C4-2B (cell line): ENCODE results near the gene CNTROB.
A peak's percentile ranks its signal among the peaks of the same experiment; 100 is the strongest.

ENCODE experiments used
- H3K27ac ChIP-seq: fragments of 450-650 bp; 2 replicates; pipeline ENCODE4 v1.5.1; 2017
- ZFX ChIP-seq: fragments of 450-650 bp; IDR thresholded peaks from 2 replicates; pipeline ENCODE4 v1.6.1; 2017
- TF ChIP-seq, protein P1 (sequence below): fragments of 450-650 bp; conservative IDR thresholded peaks from 2 replicates; pipeline ENCODE4 v1.5.1; 2017; ENCODE audit warnings: mild to moderate bottlenecking

Gene CNTROB

DNA sequence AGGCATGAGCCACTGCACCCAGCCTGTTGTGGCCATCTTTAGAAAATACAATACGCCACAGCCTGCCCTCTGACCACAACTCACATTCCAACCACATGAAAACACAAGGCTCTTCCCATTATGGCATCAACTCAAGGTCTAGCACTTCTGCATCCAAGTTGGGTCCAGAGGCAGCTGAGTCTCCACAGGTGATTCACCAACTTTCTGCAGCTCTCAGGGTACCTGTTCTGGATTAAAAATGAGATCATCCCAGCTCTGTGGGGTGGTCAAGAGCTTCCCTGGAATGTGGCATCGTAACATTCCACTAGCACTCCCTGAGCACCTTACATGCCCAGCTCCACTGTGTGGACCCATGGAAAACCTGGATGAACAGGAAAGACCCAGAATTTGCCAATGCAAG lies 60.5 kb downstream of the CNTROB start:
- no peak overlapping the region for H3K27ac ChIP-seq
- no peak for TF ChIP-seq ZFX
- TF ChIP-seq, protein P1, sequence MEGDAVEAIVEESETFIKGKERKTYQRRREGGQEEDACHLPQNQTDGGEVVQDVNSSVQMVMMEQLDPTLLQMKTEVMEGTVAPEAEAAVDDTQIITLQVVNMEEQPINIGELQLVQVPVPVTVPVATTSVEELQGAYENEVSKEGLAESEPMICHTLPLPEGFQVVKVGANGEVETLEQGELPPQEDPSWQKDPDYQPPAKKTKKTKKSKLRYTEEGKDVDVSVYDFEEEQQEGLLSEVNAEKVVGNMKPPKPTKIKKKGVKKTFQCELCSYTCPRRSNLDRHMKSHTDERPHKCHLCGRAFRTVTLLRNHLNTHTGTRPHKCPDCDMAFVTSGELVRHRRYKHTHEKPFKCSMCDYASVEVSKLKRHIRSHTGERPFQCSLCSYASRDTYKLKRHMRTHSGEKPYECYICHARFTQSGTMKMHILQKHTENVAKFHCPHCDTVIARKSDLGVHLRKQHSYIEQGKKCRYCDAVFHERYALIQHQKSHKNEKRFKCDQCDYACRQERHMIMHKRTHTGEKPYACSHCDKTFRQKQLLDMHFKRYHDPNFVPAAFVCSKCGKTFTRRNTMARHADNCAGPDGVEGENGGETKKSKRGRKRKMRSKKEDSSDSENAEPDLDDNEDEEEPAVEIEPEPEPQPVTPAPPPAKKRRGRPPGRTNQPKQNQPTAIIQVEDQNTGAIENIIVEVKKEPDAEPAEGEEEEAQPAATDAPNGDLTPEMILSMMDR, result no peak

DNA sequence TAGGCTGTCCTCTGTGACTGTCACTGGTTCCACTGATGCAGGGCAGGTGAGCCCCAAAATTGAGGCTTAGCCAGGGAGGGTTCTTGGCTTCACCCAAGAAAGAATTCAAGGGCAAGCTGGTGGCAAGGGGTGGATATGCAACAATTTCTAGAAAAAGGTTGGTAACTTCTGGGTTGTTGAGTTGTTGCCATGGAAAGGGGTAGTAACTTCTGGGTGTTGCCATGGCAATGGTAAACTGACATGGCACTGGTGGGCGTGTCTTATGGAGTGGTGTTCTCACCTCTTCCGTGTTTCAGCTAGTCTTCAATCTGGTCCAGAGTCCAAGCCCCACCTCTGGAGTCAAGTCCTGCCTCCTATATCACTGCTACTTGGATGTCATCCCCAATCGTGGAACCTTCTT lies 60.9 kb downstream of the CNTROB start:
- TF ChIP-seq ZFX, result no peak
- TF ChIP-seq, protein P1, result no peak
- no peak overlapping the region for H3K27ac ChIP-seq

DNA sequence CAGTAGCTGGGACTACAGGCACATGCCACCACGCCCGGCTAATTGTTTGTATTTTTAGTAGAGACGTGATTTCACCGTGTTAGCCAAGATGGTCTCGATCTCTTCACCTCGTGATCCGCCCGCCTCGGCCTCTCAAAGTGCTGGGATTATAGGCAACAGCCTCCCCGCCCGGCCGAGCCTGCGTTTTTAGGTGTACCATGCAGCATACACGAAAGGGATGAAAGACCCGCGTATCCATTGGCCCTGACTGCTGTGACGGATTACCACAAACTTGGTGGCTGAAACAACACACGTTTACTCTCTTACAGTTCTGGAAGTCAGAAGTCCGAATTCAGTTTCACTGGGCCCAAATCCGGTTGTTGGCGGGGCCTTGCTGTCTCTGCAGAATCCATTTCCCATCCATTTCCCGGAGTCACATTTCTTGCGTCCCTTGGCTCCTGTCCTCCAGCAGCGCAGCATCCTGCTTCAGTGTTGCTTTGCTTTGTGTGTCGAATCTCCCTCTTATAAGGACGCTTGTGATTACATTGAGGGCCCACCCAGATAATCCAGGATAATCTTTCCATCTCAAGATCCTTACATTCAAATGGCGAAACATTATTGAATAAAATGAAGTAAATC lies 62.1 kb downstream of the CNTROB start:
- H3K27ac ChIP-seq, result no peak overlapping the region
- no peak for TF ChIP-seq ZFX
- TF ChIP-seq, protein P1, result no peak

DNA sequence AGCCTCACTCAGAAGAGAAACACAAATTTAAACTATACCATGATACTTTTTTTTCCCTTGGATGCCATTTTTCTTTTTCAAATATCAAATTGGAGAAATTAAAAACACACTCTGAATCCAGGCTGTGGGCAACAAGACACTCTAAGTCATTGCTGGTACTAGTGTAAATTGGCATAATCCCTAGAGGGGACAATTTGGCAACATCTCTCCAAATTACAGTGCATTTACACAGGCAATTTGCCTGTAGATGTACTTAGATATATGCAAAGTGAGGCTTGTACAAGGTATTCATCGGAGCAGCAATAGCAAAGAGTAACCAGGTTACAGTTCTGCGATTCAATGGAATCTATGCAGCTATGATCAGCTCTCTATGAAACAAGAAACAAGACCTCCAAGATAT lies 63.7 kb downstream of the CNTROB start:
- H3K27ac ChIP-seq, result no peak overlapping the region
- TF ChIP-seq ZFX, result no peak
- TF ChIP-seq, protein P1, result no peak

- H3K27ac ChIP-seq, result no peak overlapping the region
- TF ChIP-seq, protein P1, result peak; percentile 76
- no peak for TF ChIP-seq ZFX
Observed at GRCh38 chr17:7997186-7997585, 65.2 kb downstream of the CNTROB start.
